ENCODE results near the gene ST7. TPM values are rescaled to one million over a fixed set of nuclear protein-coding genes. Genes with fewer than 3 reads are reported as not detected.

ST7 gene
- total RNA-seq, 1 experiment from 2014 or later, result 19.6 TPM

DNA sequence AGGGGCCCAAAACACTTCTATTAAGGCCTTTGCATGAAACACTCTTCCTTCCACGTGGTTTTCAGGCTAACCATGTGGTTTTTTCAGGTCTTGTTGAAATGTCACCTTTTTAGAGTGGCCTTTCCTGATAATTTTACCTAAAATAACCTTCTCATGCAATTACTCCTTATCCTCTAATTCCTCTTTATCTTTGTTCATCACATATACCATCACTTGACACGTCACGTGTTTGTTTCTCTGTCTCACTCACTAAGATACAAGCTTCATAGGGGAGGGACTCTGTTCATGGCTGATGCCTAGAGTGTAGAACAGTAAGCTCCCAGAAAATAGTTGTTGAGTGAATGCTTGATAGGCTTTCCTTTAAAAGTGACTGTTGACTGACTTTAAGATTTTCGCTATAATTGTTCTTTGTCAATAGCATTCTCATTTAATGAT, 63.7 kb downstream of the ST7 start:
- CTCF ChIA-PET, result no interaction called here
- ATAC-seq, result no peak
- TF ChIP-seq, protein P1, sequence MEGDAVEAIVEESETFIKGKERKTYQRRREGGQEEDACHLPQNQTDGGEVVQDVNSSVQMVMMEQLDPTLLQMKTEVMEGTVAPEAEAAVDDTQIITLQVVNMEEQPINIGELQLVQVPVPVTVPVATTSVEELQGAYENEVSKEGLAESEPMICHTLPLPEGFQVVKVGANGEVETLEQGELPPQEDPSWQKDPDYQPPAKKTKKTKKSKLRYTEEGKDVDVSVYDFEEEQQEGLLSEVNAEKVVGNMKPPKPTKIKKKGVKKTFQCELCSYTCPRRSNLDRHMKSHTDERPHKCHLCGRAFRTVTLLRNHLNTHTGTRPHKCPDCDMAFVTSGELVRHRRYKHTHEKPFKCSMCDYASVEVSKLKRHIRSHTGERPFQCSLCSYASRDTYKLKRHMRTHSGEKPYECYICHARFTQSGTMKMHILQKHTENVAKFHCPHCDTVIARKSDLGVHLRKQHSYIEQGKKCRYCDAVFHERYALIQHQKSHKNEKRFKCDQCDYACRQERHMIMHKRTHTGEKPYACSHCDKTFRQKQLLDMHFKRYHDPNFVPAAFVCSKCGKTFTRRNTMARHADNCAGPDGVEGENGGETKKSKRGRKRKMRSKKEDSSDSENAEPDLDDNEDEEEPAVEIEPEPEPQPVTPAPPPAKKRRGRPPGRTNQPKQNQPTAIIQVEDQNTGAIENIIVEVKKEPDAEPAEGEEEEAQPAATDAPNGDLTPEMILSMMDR (IDR thresholded peaks at IDR 0.05), result no peak
- TF ChIP-seq, protein P2, sequence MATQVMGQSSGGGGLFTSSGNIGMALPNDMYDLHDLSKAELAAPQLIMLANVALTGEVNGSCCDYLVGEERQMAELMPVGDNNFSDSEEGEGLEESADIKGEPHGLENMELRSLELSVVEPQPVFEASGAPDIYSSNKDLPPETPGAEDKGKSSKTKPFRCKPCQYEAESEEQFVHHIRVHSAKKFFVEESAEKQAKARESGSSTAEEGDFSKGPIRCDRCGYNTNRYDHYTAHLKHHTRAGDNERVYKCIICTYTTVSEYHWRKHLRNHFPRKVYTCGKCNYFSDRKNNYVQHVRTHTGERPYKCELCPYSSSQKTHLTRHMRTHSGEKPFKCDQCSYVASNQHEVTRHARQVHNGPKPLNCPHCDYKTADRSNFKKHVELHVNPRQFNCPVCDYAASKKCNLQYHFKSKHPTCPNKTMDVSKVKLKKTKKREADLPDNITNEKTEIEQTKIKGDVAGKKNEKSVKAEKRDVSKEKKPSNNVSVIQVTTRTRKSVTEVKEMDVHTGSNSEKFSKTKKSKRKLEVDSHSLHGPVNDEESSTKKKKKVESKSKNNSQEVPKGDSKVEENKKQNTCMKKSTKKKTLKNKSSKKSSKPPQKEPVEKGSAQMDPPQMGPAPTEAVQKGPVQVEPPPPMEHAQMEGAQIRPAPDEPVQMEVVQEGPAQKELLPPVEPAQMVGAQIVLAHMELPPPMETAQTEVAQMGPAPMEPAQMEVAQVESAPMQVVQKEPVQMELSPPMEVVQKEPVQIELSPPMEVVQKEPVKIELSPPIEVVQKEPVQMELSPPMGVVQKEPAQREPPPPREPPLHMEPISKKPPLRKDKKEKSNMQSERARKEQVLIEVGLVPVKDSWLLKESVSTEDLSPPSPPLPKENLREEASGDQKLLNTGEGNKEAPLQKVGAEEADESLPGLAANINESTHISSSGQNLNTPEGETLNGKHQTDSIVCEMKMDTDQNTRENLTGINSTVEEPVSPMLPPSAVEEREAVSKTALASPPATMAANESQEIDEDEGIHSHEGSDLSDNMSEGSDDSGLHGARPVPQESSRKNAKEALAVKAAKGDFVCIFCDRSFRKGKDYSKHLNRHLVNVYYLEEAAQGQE (IDR thresholded peaks at IDR 0.05; ENCODE audit: insufficient read depth in 1 of 2, low read depth in 2 of 2, low read length in 1 of 2), result no peak
- no peak for TF ChIP-seq POLR2AphosphoS5 (IDR thresholded peaks at IDR 0.05; ENCODE audit: low read depth, low read length)
- no peak for TF ChIP-seq TCF7L2 (IDR thresholded peaks at IDR 0.05; ENCODE audit: low read depth, low read length)
- TF ChIP-seq SIN3A (IDR thresholded peaks at IDR 0.05; ENCODE audit: borderline replicate concordance, insufficient read depth, low read depth, low read length), result no peak
- Histone ChIP-seq H3K9me3 (ENCODE audit: control insufficient read depth, insufficient read depth, low read depth, low read length) (no peaks in the 10 kb centered on the region), H3K27ac (ENCODE audit: low read length) (no peak overlapping the region; the same call in 1 of the 2 replicates), H3K36me3 (ENCODE audit: control insufficient read depth, insufficient read depth, low read length) (no peaks in the 10 kb centered on the region), H3K27me3 (ENCODE audit: control insufficient read depth, insufficient read depth, low read length) (no peaks in the 10 kb centered on the region), H3K4me3 (ENCODE audit: low read depth in 2 of 2, low read length in 2 of 2) (no peak overlapping the region), H3K4me1 (ENCODE audit: control insufficient read depth, insufficient read depth, low read length) (peaks cover 30% of the 10 kb centered on the region)
- DNase-seq (ENCODE audit: low read depth, low spot score), result no peak
- BruUV-seq (replicated peaks), result no TSS peak
- POLR2A ChIA-PET, result no interaction called here
- intact Hi-C loops (cut with micrococcal nuclease; ENCODE audit: unreplicated experiment), result no loop called here
- in situ Hi-C loops (cut with HindIII; ENCODE audit: low pct_unique_long_range_greater_than_20kb, low sequenced_read_pairs), result no loop called here

DNA sequence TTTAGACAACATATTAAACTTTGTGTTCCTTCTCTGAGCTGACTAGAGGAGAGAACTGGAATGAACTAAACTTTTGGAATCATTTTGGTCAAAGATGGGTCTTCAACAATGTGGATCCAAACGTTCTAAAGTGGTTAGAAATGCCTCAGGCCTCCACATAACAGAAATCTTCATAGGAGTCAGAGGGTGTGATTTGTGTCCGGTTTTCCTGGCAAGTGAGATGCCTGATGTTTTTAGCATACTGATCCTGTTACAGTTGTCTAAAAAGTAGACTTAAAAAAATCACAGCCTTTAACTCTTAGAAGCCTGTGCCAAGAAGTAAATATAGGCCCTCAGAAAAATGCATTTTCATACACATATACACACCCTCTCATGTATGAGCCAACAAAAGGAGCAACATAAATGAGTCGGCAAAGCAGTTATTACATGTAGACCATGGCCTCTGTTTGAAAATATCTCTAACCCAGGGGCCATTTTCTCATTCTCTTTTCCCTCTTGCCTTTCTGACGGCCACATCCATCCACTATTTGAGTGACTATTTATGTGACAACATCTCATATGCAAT, 64.5 kb downstream of the ST7 start:
- DNase-seq (ENCODE audit: low read depth, low spot score), result no peak
- ChIA-PET CTCF (no interaction called here), POLR2A (no interaction called here)
- TF ChIP-seq, protein P2 (IDR thresholded peaks at IDR 0.05; ENCODE audit: insufficient read depth in 1 of 2, low read depth in 2 of 2, low read length in 1 of 2), result no peak
- no peak for TF ChIP-seq TCF7L2 (IDR thresholded peaks at IDR 0.05; ENCODE audit: low read depth, low read length)
- no peak for TF ChIP-seq SIN3A (IDR thresholded peaks at IDR 0.05; ENCODE audit: borderline replicate concordance, insufficient read depth, low read depth, low read length)
- TF ChIP-seq, protein P1 (IDR thresholded peaks at IDR 0.05), result no peak
- TF ChIP-seq POLR2AphosphoS5 (IDR thresholded peaks at IDR 0.05; ENCODE audit: low read depth, low read length), result no peak
- in situ Hi-C loops (cut with HindIII; ENCODE audit: low pct_unique_long_range_greater_than_20kb, low sequenced_read_pairs), result no loop called here
- no peaks in the 10 kb centered on the region for H3K27me3 ChIP-seq (ENCODE audit: control insufficient read depth, insufficient read depth, low read length)
- intact Hi-C loops (cut with micrococcal nuclease; ENCODE audit: unreplicated experiment), result no loop called here
- peaks cover 23% of the 10 kb centered on the region for H3K4me1 ChIP-seq (ENCODE audit: control insufficient read depth, insufficient read depth, low read length)
- no TSS peak for BruUV-seq (replicated peaks)
- no peaks in the 10 kb centered on the region for H3K9me3 ChIP-seq (ENCODE audit: control insufficient read depth, insufficient read depth, low read depth, low read length)
- H3K4me3 ChIP-seq (ENCODE audit: low read depth in 2 of 2, low read length in 2 of 2), result no peak overlapping the region
- peak overlapping the region; percentile 5; the same call in 1 of the 2 replicates for H3K27ac ChIP-seq (ENCODE audit: low read length)
- no peaks in the 10 kb centered on the region for H3K36me3 ChIP-seq (ENCODE audit: control insufficient read depth, insufficient read depth, low read length)
- no peak for ATAC-seq

All from Panc1 (cell line).